SU-DHL-6 (cell line): ENCODE measurements around the gene MGAT5B.

Experiments used
- EZH2phosphoT487 ChIP-seq: fragments of 200-600 bp; sonication (generic), shearing (Covaris generic); conservative IDR thresholded peaks from 2 replicates; pipeline ENCODE4 v1.6.1; 2018; ENCODE audit warnings: mild to moderate bottlenecking, antibody characterized with exemption, low read length, moderate library complexity, mixed read lengths
- TF ChIP-seq, protein P1 (sequence below): fragments of 200-600 bp; sonication (generic); IDR thresholded peaks from one replicate; pipeline ENCODE4 v1.5.1; 2017; ENCODE audit warnings: antibody characterized with exemption, mild to moderate bottlenecking, low read length, moderate library complexity; ENCODE audit not compliant: insufficient read depth, poor library complexity, severe bottlenecking

DNA sequence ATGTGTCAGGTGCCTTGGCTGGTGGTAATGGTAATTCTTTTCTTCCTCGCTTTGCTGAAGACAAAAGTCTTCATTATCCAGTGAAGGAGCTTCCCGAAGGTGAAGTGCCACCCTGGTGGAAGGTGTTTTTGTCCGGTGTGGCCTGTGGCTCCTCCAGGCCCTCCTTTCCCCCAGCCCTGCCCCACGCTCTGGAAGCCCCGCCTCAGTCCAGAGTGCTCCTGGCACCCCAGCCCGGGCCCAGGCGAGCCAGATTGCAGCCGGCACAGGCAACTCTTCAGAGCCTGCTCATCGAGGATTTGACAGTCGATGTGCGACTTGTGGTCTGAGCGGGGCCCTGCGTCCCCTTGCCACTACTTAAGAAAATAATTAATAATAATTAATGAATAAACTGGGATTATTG lies 93.7 kb downstream of the MGAT5B start:
- TF ChIP-seq, protein P1, sequence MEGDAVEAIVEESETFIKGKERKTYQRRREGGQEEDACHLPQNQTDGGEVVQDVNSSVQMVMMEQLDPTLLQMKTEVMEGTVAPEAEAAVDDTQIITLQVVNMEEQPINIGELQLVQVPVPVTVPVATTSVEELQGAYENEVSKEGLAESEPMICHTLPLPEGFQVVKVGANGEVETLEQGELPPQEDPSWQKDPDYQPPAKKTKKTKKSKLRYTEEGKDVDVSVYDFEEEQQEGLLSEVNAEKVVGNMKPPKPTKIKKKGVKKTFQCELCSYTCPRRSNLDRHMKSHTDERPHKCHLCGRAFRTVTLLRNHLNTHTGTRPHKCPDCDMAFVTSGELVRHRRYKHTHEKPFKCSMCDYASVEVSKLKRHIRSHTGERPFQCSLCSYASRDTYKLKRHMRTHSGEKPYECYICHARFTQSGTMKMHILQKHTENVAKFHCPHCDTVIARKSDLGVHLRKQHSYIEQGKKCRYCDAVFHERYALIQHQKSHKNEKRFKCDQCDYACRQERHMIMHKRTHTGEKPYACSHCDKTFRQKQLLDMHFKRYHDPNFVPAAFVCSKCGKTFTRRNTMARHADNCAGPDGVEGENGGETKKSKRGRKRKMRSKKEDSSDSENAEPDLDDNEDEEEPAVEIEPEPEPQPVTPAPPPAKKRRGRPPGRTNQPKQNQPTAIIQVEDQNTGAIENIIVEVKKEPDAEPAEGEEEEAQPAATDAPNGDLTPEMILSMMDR, result no peak
- TF ChIP-seq EZH2phosphoT487, result no peak
